SK-N-SH (cell line): ENCODE results near the gene ALPL. TPM values are rescaled to one million over a fixed set of nuclear protein-coding genes. Genes with fewer than 3 reads are reported as not detected.

Source experiments
- CTCF ChIA-PET: fragments of 300-600, 350-600 bp; formaldehyde crosslinking; extraction: SDS; loops from one replicate; lab custom pipeline; 2021; lab: Yijun Ruan, JAX
- POLR2A ChIA-PET: fragments of 350-600 bp; sonication (Branson Sonifier 250); formaldehyde crosslinking; extraction: SDS; loops from one replicate; lab custom pipeline; 2020; ENCODE audit warnings: antibody characterized with exemption, inconsistent platforms; lab: Yijun Ruan, JAX
- DNase-seq: peaks from one replicate; pipeline ENCODE4 v3.0.0; 2012
- H2AFZ ChIP-seq: fragments of 200-600 bp; sonication (generic); 2 replicates; pipeline ENCODE4 v1.8.1; 2016; ENCODE audit warnings: antibody characterized with exemption, mild to moderate bottlenecking, low read depth
- H3F3A ChIP-seq: fragments of 200-600 bp; sonication (generic); replicated peaks from 2 replicates; pipeline ENCODE3; 2016; ENCODE audit warnings: antibody characterized with exemption, mild to moderate bottlenecking; ENCODE audit not compliant: insufficient read depth
- H3K27ac ChIP-seq, 2 experiments: fragments of 200-500 bp in 1 of 2; fragments of 200-600 bp in 1 of 2; sonication (Bioruptor generic) in 1 of 2; sonication (generic), shearing (Covaris generic) in 1 of 2; 2 replicates each; pipeline versions ENCODE4 v1.5.1 to v1.6.1; 2014 to 2016; ENCODE audit warnings: low read depth in 2 of 2, inconsistent platforms in 1 of 2, low read length in 1 of 2, mild to moderate bottlenecking in 1 of 2, mixed read lengths in 1 of 2
- H3K27me3 ChIP-seq: fragments of 200-600 bp; sonication (generic), shearing (Covaris generic); 2 replicates; pipeline ENCODE4 v1.6.1; 2016; ENCODE audit warnings: mixed run types; ENCODE audit not compliant: insufficient read depth
- H3K36me3 ChIP-seq, 2 experiments: fragments of 200-500 bp in 1 of 2; fragments of 200-600 bp in 1 of 2; sonication (Bioruptor generic) in 1 of 2; sonication (generic) in 1 of 2; replicated peaks in 1 of 2; 2 replicates each; pipeline versions ENCODE3 to v1.5.1; 2014 to 2016; ENCODE audit warnings: low read length in 1 of 2, mild to moderate bottlenecking in 1 of 2; ENCODE audit not compliant: insufficient read depth in 2 of 2, control insufficient read depth in 1 of 2
- H3K4me1 ChIP-seq, 2 experiments: fragments of 200-500 bp in 1 of 2; fragments of 200-600 bp in 1 of 2; sonication (Bioruptor generic) in 1 of 2; sonication (generic), shearing (Covaris generic) in 1 of 2; 2 replicates each; pipeline versions ENCODE4 v1.5.1 to v1.6.1; 2014 to 2016; ENCODE audit warnings: low read depth in 1 of 2, low read length in 1 of 2, mixed run types in 1 of 2; ENCODE audit not compliant: insufficient read depth in 2 of 2, control insufficient read depth in 1 of 2
- H3K4me2 ChIP-seq: fragments of 200-600 bp; sonication (generic), shearing (Covaris generic); 2 replicates; pipeline ENCODE4 v1.6.1; 2017; ENCODE audit warnings: mixed run types
- H3K4me3 ChIP-seq, 2 experiments: fragments of 200-500 bp in 1 of 2; fragments of 200-600 bp in 1 of 2; sonication (Bioruptor generic) in 1 of 2; sonication (generic), shearing (Covaris generic) in 1 of 2; 2 replicates each; pipeline versions ENCODE4 v1.5.1 to v1.8.1; 2014 to 2016; ENCODE audit warnings: low read depth in 2 of 2, inconsistent platforms in 1 of 2, low read length in 1 of 2, mild to moderate bottlenecking in 1 of 2, mixed read lengths in 1 of 2, moderate library complexity in 1 of 2
- H3K79me2 ChIP-seq: fragments of 200-600 bp; sonication (generic); 2 replicates; pipeline ENCODE4 v1.8.1; 2017; ENCODE audit warnings: mild to moderate bottlenecking; ENCODE audit not compliant: insufficient read depth
- H3K9ac ChIP-seq: fragments of 200-600 bp; sonication (generic); 2 replicates; pipeline ENCODE4 v1.6.1; 2017; ENCODE audit warnings: mixed run types
- H3K9me2 ChIP-seq: fragments of 200-600 bp; sonication (generic); 2 replicates; pipeline ENCODE4 v1.6.1; 2017; ENCODE audit warnings: mixed run types
- H3K9me3 ChIP-seq: fragments of 200-600 bp; sonication (generic); 2 replicates; pipeline ENCODE4 v1.6.1; 2017; ENCODE audit warnings: mixed run types, mild to moderate bottlenecking, moderate library complexity
- H4K20me1 ChIP-seq: fragments of 200-600 bp; sonication (generic); 2 replicates; pipeline ENCODE4 v1.6.1; 2017; ENCODE audit warnings: mild to moderate bottlenecking, mixed run types; ENCODE audit not compliant: insufficient read depth
- CHD2 ChIP-seq: fragments of 150-350 bp; IDR thresholded peaks from 2 replicates; pipeline ENCODE4 v1.6.1; 2018; ENCODE audit warnings: low read length; ENCODE audit not compliant: partially characterized antibody
- CTCF ChIP-seq: fragments of 200-600 bp; sonication (generic); IDR thresholded peaks from 2 replicates; pipeline ENCODE4 v1.6.1; 2017; ENCODE audit warnings: antibody characterized with exemption, mild to moderate bottlenecking, moderate library complexity
- ELF1 ChIP-seq: IDR thresholded peaks from 2 replicates; pipeline ENCODE4 v1.4.0; 2012
- EP300 ChIP-seq, 2 experiments: IDR thresholded peaks; 2 replicates each; pipeline versions ENCODE4 v1.4.0 to v1.6.1; 2012; ENCODE audit warnings: borderline replicate concordance in 1 of 2, low read depth in 1 of 2, low read length in 1 of 2
- EZH2phosphoT487 ChIP-seq: fragments of 200-600 bp; sonication (generic); IDR thresholded peaks from 2 replicates; pipeline ENCODE4 v1.6.1; 2017; ENCODE audit warnings: low read depth, mixed run types, mild to moderate bottlenecking, antibody characterized with exemption, moderate library complexity, borderline replicate concordance
- FOSL2 ChIP-seq: IDR thresholded peaks from 2 replicates; pipeline ENCODE4 v1.4.0; 2012; ENCODE audit warnings: low read depth, mild to moderate bottlenecking, moderate library complexity, borderline replicate concordance
- GATA2 ChIP-seq: sonication (generic); formaldehyde crosslinking; IDR thresholded peaks from 2 replicates; pipeline ENCODE4 v1.5.0; 2020; ENCODE audit warnings: mild to moderate bottlenecking, missing genetic modification reagents
- MAX ChIP-seq: IDR thresholded peaks from 2 replicates; pipeline ENCODE4 v1.4.0; 2012; ENCODE audit warnings: low read depth
- MEF2A ChIP-seq: IDR thresholded peaks from 2 replicates; pipeline ENCODE4 v1.4.0; 2012; ENCODE audit warnings: low read depth, borderline replicate concordance
- MXI1 ChIP-seq: IDR thresholded peaks from 2 replicates; pipeline ENCODE4 v1.6.1; 2012; ENCODE audit warnings: mild to moderate bottlenecking, low read depth, low read length, improper control_type of control experiment
- NFIC ChIP-seq: IDR thresholded peaks from 2 replicates; pipeline ENCODE4 v1.4.0; 2012; ENCODE audit warnings: borderline replicate concordance
- NRF1 ChIP-seq: IDR thresholded peaks from 2 replicates; pipeline ENCODE4 v1.6.1; 2012; ENCODE audit warnings: low read depth, mild to moderate bottlenecking, low read length
- PBX3 ChIP-seq: IDR thresholded peaks from 2 replicates; pipeline ENCODE4; 2012
- POLR2AphosphoS5 ChIP-seq: IDR thresholded peaks from 2 replicates; pipeline ENCODE4 v1.6.1; 2012; ENCODE audit warnings: low read depth, low read length
- RCOR1 ChIP-seq: fragments of 150-350 bp; IDR thresholded peaks from 2 replicates; pipeline ENCODE4 v1.6.1; 2017; ENCODE audit warnings: antibody characterized with exemption, low read length
- RFX5 ChIP-seq: IDR thresholded peaks from 2 replicates; pipeline ENCODE4 v1.6.1; 2012; ENCODE audit warnings: mild to moderate bottlenecking, improper control_type of control experiment, low read length
- RXRA ChIP-seq: IDR thresholded peaks from 2 replicates; pipeline ENCODE4 v1.4.0; 2012; ENCODE audit warnings: low read depth, mild to moderate bottlenecking, borderline replicate concordance
- SIN3A ChIP-seq: IDR thresholded peaks from 2 replicates; pipeline ENCODE4 v1.6.1; 2012; ENCODE audit warnings: low read depth, mild to moderate bottlenecking, low read length, moderate library complexity, borderline replicate concordance
- USF1 ChIP-seq: IDR thresholded peaks from 2 replicates; pipeline ENCODE4 v1.4.0; 2012; ENCODE audit warnings: low read depth, borderline replicate concordance
- YY1 ChIP-seq: IDR thresholded peaks from 2 replicates; pipeline ENCODE4 v1.4.0; 2012; ENCODE audit warnings: low read depth, mild to moderate bottlenecking
- WGBS: methylation state at CpG from one replicate; pipeline ENCODE4 v1.1.6; 2017; ENCODE audit warnings: low lambda C conversion rate; 5-methylcytosine and 5-hydroxymethylcytosine counted together
- polyA plus RNA-seq, 3 experiments: library from polyadenylated mRNA; depleted of rRNA; stranded (reverse); fragments of >200 nt; gene quantifications; 2 replicates each; pipeline ENCODE4 v1.2.3, GENCODE V29; 2012
- TF ChIP-seq, protein P1 (sequence below): fragments of 150-350 bp; IDR thresholded peaks from 2 replicates; pipeline ENCODE4 v1.6.1; 2016; ENCODE audit warnings: mild to moderate bottlenecking, low read depth, low read length

ALPL gene
- polyA plus RNA-seq, 1 of the 3 experiments (the other 2 are of a cell fraction) = 0.69 TPM

DNA sequence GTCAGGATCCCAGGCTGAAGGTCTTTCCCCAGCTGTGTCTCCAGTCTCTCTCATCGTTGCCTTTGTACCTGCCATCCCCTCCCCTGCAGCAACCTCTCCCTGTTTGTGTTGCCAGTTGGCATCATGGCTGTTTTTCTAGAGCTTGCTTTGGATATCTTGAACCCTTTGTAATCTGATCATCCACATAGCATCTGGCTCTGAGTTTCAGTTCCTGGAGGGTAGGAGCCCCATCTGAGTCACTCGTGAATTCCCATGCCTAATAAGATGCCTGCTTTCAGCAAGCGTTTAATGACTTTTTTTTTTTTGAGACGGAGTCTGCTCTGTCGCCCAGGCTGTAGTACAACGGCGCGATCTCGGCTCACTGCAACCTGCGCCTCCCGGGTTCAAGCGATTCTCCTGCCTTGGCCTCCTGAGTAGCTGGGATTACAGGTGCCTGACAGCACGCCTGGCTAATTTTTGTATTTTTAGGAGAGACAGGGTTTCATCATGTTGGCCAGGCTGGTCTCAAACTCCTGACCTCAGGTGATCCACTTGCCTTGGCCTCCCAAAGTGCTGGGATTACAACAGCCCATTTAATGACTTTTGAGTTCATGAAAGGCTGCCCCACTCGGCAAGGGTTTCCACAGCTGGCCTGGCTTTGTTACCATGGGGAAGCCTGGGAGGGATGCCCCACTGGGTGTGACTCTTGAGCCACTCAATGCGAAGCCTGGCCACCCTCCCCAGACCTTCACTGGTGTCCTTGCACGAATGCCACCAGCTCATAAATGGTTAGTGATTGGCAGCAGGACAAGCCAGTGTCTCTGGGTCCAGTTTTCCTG is 11.9 kb downstream of the ALPL start (continued):
- TF ChIP-seq, protein P1, sequence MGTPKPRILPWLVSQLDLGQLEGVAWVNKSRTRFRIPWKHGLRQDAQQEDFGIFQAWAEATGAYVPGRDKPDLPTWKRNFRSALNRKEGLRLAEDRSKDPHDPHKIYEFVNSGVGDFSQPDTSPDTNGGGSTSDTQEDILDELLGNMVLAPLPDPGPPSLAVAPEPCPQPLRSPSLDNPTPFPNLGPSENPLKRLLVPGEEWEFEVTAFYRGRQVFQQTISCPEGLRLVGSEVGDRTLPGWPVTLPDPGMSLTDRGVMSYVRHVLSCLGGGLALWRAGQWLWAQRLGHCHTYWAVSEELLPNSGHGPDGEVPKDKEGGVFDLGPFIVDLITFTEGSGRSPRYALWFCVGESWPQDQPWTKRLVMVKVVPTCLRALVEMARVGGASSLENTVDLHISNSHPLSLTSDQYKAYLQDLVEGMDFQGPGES = no peak
- TF ChIP-seq SIN3A (no peak), MAX (no peak), EZH2phosphoT487 (no peak), MXI1 (no peak), CTCF (no peak), MEF2A (no peak), PBX3 (no peak), RCOR1 (no peak), USF1 (no peak), FOSL2 (peak; percentile 33; the same call in 1 of the 2 replicates), POLR2AphosphoS5 (no peak)
- TF ChIP-seq, all 33 proteins: peak for 3

DNA sequence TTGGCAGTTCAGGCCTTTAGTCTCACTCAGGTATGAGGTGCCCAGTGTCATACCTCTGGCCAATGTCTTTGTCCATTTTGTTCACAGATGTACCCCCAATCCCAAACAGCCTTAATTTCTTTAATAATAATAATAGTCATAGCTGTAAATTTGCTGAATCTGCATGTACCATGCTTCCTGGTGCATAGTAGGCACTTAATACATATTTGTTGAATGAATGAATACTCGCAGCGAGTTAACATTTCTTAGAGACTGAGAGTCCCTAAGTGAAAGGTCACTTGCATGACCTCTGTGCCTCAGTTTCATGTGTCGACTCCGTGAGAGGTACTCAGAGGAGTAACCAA is 12.5 kb downstream of the ALPL start:
- H3K4me3 ChIP-seq = no peak overlapping the region
- H3K27ac ChIP-seq = no peak overlapping the region
- H2AFZ ChIP-seq = no peak overlapping the region
- DNase-seq = no peak
- no peaks in the 10 kb centered on the region for H3K79me2 ChIP-seq
- CTCF ChIA-PET = interaction anchor here (0.9 to 2.3 kb wide), 5 partner anchors 11 to 153 kb away, joined by 3 to 10 read pairs (median 4); no protein-coding TSS in a partner anchor
- no peaks in the 10 kb centered on the region for H3K9me2 ChIP-seq
- POLR2A ChIA-PET = interaction anchor here (0.6 kb wide), 1 partner anchor 15 kb away, joined by 3 read pairs; no protein-coding TSS in a partner anchor
- H4K20me1 ChIP-seq = no peaks in the 10 kb centered on the region
- H3K36me3 ChIP-seq = no peaks in the 10 kb centered on the region
- no peaks in the 10 kb centered on the region for H3F3A ChIP-seq
- H3K9ac ChIP-seq = no peak overlapping the region
- H3K9me3 ChIP-seq = no peaks in the 10 kb centered on the region
- H3K4me1 ChIP-seq = peaks cover 0 to 7% of the 10 kb centered on the region in 2 experiments; a peak in 1 of 4 replicates
- H3K4me2 ChIP-seq = no peak overlapping the region
- 93% methylated on average over 4 of the region's 4 CpGs for WGBS
- H3K27me3 ChIP-seq = no peaks in the 10 kb centered on the region
- no peak for TF ChIP-seq GATA2
- TF ChIP-seq NRF1 = no peak
- no peak for TF ChIP-seq CHD2
- TF ChIP-seq EP300 (IDR thresholded peaks at IDR 0.05; ENCODE audit: borderline replicate concordance in 1 of 2, low read depth in 1 of 2, low read length in 1 of 2) = no peak
- no peak for TF ChIP-seq SIN3A
- no peak for TF ChIP-seq ELF1
- no peak for TF ChIP-seq NFIC
- TF ChIP-seq RFX5 = no peak
- no peak for TF ChIP-seq FOSL2
- no peak for TF ChIP-seq CTCF
- no peak for TF ChIP-seq RXRA
- no peak for TF ChIP-seq YY1
